Activated naive CD4-positive, alpha-beta T cell treated with anti-CD3 and anti-CD28 coated beads for 36 hours (primary cell): Measurements from ENCODE around the gene VPS45. TPM values are rescaled to one million over a fixed set of nuclear protein-coding genes. Genes with fewer than 3 reads are reported as not detected.

Experiments used
- CTCF ChIA-PET: fragments of 350-600 bp; sonication (Branson Sonifier 250); formaldehyde crosslinking; loops from one replicate; lab custom pipeline; 2021; ENCODE audit warnings: antibody characterized with exemption; lab: Charles Lee
- DNase-seq: peaks from one replicate; pipeline ENCODE4 v3.0.0-alpha.2; 2020
- H3K27ac Mint-ChIP-seq: one replicate; pipeline ENCODE4 v1.8.0; 2021; ENCODE audit warnings: mild to moderate bottlenecking, mixed read lengths
- H3K27me3 Mint-ChIP-seq: one replicate; pipeline ENCODE4 v1.8.0; 2021; ENCODE audit warnings: low read depth, mixed read lengths
- H3K36me3 Mint-ChIP-seq: one replicate; pipeline ENCODE4 v1.8.0; 2021; ENCODE audit warnings: low read depth, mixed read lengths
- H3K4me1 Mint-ChIP-seq: one replicate; pipeline ENCODE4 v1.8.0; 2021; ENCODE audit warnings: low read depth, mixed read lengths
- H3K4me3 Mint-ChIP-seq: one replicate; pipeline ENCODE4 v1.8.0; 2021; ENCODE audit warnings: mild to moderate bottlenecking, moderate library complexity, mixed read lengths
- H3K9me3 Mint-ChIP-seq: one replicate; pipeline ENCODE4 v1.8.0; 2021; ENCODE audit warnings: mixed read lengths
- intact Hi-C: fragments of 100-400 bp; cut with micrococcal nuclease; formaldehyde crosslinking; loops from one replicate; pipeline ENCODE4 v1.15.1; 2023
- total RNA-seq, 2 experiments: library from RNA; stranded (reverse); gene quantifications; one replicate each; pipeline ENCODE4 v1.2.3, GENCODE V29; 2021

The VPS45 gene
- total RNA-seq, 2 experiments from 2014 or later, result 21.2 to 23.6 TPM

DNA sequence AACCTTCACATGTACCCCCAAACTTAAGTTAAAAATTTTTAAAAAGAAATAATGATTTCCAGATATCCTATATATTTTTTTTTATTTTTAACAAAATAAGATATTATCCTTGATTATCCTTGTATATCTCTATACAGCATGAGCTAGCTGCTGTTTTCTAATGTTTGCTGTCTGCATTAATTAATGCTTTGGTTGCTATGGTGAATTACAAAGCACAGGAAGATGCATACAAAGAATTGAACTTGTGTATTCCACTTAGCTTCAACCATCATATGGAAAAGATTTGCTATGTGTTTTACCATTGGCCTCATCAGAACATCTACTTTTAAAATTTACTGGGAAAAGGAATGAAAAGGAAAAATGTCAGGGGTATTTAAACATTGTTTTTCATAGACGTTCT is 35.4 kb downstream of the VPS45 start:
- DNase-seq, result no peak
- Mint-ChIP-seq H3K27ac (no peak overlapping the region), H3K4me1 (peaks cover 41% of the 10 kb centered on the region), H3K36me3 (peaks cover 6% of the 10 kb centered on the region), H3K27me3 (no peaks in the 10 kb centered on the region), H3K4me3 (no peak overlapping the region), H3K9me3 (no peaks in the 10 kb centered on the region)
- CTCF ChIA-PET, result interaction anchor here (0.6 to 1.6 kb wide), 5 partner anchors 33 to 67 kb away, joined by 3 to 7 read pairs (median 4); no protein-coding TSS in a partner anchor
- intact Hi-C loops, result no loop called here

DNA sequence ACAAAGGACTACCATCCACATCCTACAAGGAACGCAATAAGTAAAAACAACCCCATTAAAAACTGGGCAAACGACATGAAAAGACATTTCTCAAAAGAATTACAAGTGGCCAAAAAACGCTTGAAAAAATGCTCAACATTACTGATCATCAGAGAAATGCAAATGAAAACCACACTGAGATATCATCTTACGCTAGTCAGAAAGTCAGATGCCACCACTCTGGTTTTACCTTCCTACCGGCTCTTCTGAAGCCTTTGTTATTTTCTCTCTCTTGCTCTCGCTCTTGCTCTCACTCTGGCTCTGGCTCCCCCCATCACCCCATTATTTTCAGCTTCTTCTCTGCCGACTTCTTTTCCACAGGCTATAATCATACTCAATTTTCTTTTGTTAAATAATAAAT is 38.8 kb downstream of the VPS45 start:
- Mint-ChIP-seq H3K4me3 (no peak overlapping the region), H3K4me1 (peaks cover 69% of the 10 kb centered on the region), H3K27me3 (no peaks in the 10 kb centered on the region), H3K9me3 (no peaks in the 10 kb centered on the region), H3K27ac (peak overlapping the region; percentile 43), H3K36me3 (no peaks in the 10 kb centered on the region)
- intact Hi-C loops, result no loop called here
- peak; percentile 15 for DNase-seq
- CTCF ChIA-PET, result no interaction called here

DNA sequence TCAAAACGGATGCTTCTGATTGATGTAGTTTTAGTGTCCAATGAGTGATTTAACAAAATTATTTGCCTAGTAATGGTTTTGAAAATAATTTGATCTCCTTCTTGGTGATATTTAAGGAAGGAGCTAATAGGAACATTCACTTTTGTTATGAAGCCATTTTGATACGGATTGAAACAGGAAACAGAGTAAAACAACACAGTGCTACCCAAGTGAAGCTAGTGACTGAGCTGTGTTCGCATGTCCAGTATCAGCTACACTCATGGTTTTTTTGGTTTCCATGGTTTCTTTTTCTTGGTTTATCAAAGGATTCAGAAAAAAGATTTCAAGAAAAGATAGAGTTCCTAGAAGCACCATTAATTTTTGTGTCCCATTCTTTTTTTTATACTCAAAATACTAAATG is 42.0 kb downstream of the VPS45 start:
- H3K4me3 Mint-ChIP-seq, result peak overlapping the region; percentile 57
- peaks cover 60% of the 10 kb centered on the region for H3K4me1 Mint-ChIP-seq
- intact Hi-C loops, result loop anchor here (2.0 kb wide), 1 partner anchor 51 kb away; no protein-coding TSS in a partner anchor
- peak overlapping the region; percentile 79 for H3K27ac Mint-ChIP-seq
- no peaks in the 10 kb centered on the region for H3K9me3 Mint-ChIP-seq
- H3K27me3 Mint-ChIP-seq, result no peaks in the 10 kb centered on the region
- H3K36me3 Mint-ChIP-seq, result peaks cover 14% of the 10 kb centered on the region
- DNase-seq, result no peak
- CTCF ChIA-PET, result interaction anchor here (0.6 to 1.0 kb wide), 3 partner anchors 9 to 59 kb away, joined by 3 to 4 read pairs (median 3); no protein-coding TSS in a partner anchor

DNA sequence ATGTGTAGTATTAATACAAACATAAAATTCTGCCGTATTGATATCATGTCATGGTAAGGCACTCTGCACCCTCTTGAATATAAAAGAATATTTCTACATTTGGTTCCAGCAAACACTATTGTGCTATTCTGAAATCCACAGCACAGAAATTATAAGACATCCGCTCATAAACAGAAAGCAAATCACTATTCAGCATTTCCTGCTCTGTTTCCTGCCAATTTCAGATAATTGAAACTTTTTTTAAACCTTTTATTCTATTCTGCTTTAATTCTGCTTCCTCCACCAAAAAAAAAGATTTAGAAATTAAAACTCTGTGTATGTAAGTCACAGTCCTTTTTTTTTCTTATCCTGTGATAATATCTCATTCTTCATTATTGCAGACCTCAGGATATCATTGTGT is 42.5 kb downstream of the VPS45 start:
- CTCF ChIA-PET, result interaction anchor here (0.6 to 1.0 kb wide), 2 partner anchors 55 to 60 kb away, joined by 3 to 4 read pairs; no protein-coding TSS in a partner anchor
- peaks cover 16% of the 10 kb centered on the region for H3K36me3 Mint-ChIP-seq

DNA sequence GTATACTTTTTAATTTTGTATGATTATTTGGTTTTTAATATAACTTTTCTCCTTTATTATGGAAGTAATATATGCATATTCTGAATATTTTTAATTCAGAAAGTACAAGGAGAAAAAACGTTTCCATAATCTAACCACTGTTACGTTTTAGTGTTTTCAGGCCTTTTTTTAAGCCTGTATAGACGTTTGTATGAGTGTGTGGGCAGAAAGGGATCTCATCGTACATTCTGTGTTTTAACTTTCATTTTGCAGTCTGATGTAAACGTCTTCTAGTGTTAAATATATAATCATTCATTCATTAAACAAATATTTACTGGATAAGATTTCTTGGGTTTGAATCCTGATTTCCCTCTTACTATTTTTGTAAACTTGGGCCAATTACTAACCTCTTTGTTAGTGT is 44.1 kb downstream of the VPS45 start:
- Mint-ChIP-seq H3K27me3 (no peaks in the 10 kb centered on the region), H3K9me3 (peaks cover 6% of the 10 kb centered on the region), H3K4me3 (peak overlapping the region; percentile 3), H3K27ac (peak overlapping the region; percentile 19), H3K4me1 (peaks cover 42% of the 10 kb centered on the region), H3K36me3 (peaks cover 22% of the 10 kb centered on the region)
- no peak for DNase-seq
- CTCF ChIA-PET, result no interaction called here
- intact Hi-C loops, result loop anchor here (2.0 kb wide), 2 partner anchors 15 to 39 kb away; no protein-coding TSS in a partner anchor

More for the DNA sequence above, 42.5 kb downstream of the VPS45 start:
- H3K4me1 Mint-ChIP-seq, result peaks cover 58% of the 10 kb centered on the region
- intact Hi-C loops, result loop anchor here (2.0 kb wide), 2 partner anchors 17 to 41 kb away; no protein-coding TSS in a partner anchor
- no peak for DNase-seq
- peaks cover 2% of the 10 kb centered on the region for H3K9me3 Mint-ChIP-seq
- no peaks in the 10 kb centered on the region for H3K27me3 Mint-ChIP-seq
- H3K4me3 Mint-ChIP-seq, result peak overlapping the region; percentile 57
- peak overlapping the region; percentile 79 for H3K27ac Mint-ChIP-seq

DNA sequence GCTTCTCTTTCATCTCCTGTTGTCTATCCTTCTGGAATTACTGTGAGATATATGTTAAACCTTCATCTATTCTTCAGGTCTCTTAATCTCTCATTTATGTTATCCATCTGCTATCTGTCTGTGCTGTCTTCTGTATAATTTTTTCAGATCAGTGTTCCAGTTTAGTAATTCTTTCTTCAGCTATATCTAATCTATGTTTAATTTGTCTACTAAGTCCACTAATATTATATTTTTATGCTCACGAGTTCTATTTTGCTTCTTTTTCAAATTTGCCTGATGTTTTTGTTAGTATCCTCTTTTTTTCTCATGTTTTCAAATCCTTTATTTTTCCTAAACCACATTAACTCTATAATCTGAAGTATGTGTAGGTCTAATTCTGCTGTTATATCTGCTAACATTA is 47.5 kb downstream of the VPS45 start:
- H3K9me3 Mint-ChIP-seq, result peaks cover 6% of the 10 kb centered on the region
- no peak for DNase-seq
- H3K27me3 Mint-ChIP-seq, result no peaks in the 10 kb centered on the region
- H3K36me3 Mint-ChIP-seq, result peaks cover 22% of the 10 kb centered on the region
- peaks cover 12% of the 10 kb centered on the region for H3K4me1 Mint-ChIP-seq
- H3K27ac Mint-ChIP-seq, result no peak overlapping the region
- intact Hi-C loops, result no loop called here
- H3K4me3 Mint-ChIP-seq, result no peak overlapping the region
- CTCF ChIA-PET, result no interaction called here

DNA sequence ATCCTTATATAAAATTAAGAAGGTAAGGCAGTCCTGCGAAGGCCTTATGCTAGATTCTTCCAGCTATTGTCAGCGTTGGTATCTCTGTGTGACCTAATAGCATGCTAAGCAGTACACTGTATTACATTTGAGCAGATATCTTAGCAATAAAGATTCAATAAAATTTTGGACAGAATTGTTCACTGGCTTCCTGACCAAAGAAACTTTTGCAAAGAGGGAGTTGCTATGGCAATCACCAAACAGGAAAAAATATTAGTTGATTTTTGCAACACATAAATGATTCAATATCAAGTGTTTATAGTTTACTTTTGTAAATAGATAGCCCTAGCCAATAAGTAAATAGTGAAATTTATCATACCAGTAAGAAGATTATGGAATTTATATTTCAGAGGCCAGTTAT is 51.1 kb downstream of the VPS45 start:
- H3K4me3 Mint-ChIP-seq, result no peak overlapping the region
- intact Hi-C loops, result no loop called here
- H3K27ac Mint-ChIP-seq, result no peak overlapping the region
- peaks cover 7% of the 10 kb centered on the region for H3K4me1 Mint-ChIP-seq
- peaks cover 6% of the 10 kb centered on the region for H3K9me3 Mint-ChIP-seq
- peaks cover 18% of the 10 kb centered on the region for H3K36me3 Mint-ChIP-seq
- CTCF ChIA-PET, result no interaction called here
- H3K27me3 Mint-ChIP-seq, result no peaks in the 10 kb centered on the region
- DNase-seq, result no peak

DNA sequence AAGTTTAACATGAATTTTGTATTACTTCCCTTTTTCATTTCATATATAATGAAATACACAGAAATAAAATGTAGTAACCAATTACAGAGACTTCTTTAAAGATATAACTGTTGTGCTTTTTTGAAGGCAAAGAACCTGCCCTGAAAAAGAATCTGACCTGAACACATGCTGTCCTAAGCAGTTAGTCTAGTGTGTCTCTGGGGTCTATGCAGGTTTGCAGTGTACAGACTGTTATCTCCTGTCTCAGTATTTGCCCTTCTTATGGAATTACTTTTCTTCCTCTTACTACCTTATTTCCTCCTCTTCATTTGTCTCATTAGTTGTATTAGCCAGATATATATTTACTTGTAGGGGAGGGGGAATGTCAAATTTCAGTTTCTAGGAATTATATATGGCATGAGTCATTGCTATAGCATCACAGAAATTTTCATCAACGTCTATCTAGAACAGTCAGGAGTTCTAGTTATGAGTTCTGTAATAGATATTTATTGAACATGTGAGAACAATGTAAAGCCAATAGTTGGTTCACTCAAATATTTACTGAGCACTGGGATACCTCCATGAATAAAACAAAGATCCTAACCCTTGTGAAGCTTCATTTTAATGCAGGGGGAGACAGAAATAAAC is 53.8 kb downstream of the VPS45 start:
- peaks cover 7% of the 10 kb centered on the region for H3K4me1 Mint-ChIP-seq
- H3K27ac Mint-ChIP-seq, result no peak overlapping the region
- peaks cover 3% of the 10 kb centered on the region for H3K36me3 Mint-ChIP-seq
- H3K9me3 Mint-ChIP-seq, result no peaks in the 10 kb centered on the region
- no peak overlapping the region for H3K4me3 Mint-ChIP-seq
- CTCF ChIA-PET, result no interaction called here
- intact Hi-C loops, result no loop called here
- no peak for DNase-seq
- no peaks in the 10 kb centered on the region for H3K27me3 Mint-ChIP-seq

DNA sequence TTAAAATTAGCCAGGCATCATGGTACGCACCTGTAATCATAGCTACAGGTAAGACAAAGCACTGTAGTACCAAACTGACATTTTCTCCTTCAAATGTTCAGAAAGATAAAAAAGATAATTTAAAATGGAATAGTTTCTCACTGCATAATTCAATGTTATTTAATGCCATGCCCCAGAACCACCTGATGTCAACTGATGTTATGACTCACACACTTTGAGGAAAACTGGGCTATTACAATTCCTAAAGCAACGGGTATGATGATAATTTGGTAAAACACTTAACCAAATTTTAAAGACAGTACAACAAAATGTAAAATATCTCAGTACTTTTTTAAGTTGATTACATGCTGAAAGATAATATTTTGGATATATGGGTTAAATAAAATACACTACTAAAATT is 59.2 kb downstream of the VPS45 start:
- Mint-ChIP-seq H3K36me3 (peaks cover 3% of the 10 kb centered on the region), H3K4me3 (no peak overlapping the region), H3K4me1 (peaks cover 16% of the 10 kb centered on the region), H3K9me3 (no peaks in the 10 kb centered on the region), H3K27me3 (no peaks in the 10 kb centered on the region), H3K27ac (no peak overlapping the region)
- no peak for DNase-seq
- CTCF ChIA-PET, result interaction anchor here (1.6 kb wide), 1 partner anchor 61 kb away, joined by 6 read pairs; no protein-coding TSS in a partner anchor
- intact Hi-C loops, result loop anchor here (2.0 kb wide), 1 partner anchor 16 kb away; no protein-coding TSS in a partner anchor

DNA sequence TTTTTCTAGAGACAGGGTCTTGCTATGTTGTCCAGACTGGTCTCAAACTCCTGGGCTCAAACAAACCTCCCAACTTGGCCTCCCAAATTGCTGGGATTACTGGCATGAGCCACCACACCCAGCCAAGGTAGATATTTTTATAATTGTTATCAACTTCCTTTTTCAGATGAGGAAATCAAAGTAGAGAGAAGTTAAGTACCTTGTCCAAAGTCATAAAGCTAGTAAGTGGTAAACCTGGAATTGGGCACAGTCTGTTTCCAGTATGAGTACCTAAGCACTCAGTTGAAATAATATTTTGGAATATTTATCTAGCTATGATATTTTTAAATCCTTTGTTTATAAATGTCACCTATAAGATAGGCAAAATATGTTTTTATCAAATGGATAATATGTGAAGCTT is 59.9 kb downstream of the VPS45 start:
- Mint-ChIP-seq H3K4me3 (no peak overlapping the region), H3K4me1 (peaks cover 15% of the 10 kb centered on the region), H3K27me3 (no peaks in the 10 kb centered on the region), H3K27ac (no peak overlapping the region), H3K9me3 (no peaks in the 10 kb centered on the region), H3K36me3 (peaks cover 1% of the 10 kb centered on the region)
- intact Hi-C loops, result loop anchor here (2.0 kb wide), 1 partner anchor 17 kb away; no protein-coding TSS in a partner anchor
- no peak for DNase-seq
- CTCF ChIA-PET, result interaction anchor here (1.3 to 1.6 kb wide), 2 partner anchors 40 to 60 kb away, joined by 4 to 6 read pairs; no protein-coding TSS in a partner anchor

DNA sequence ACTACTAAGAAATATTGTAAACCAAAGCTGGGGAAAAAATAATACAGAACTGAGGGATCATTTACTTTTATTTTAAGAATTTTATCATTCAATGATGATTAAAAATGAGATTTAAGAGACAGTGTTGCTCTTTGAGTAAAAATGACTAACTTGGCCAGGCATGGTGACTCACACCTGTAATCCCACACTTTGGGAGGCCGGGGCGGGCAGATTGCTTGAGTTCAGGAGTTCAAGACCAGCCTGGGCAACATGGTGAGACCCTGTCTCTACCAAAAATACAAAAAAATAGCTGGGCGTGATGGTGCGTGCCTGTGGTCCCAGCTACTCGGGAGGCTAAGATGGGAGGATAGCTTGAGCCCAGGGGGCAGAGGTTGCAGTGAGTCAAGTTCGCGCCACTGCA is 60.3 kb downstream of the VPS45 start:
- peaks cover 15% of the 10 kb centered on the region for H3K4me1 Mint-ChIP-seq
- H3K27me3 Mint-ChIP-seq, result no peaks in the 10 kb centered on the region
- peak; percentile 66 for DNase-seq
- peak overlapping the region; percentile 69 for H3K27ac Mint-ChIP-seq
- H3K9me3 Mint-ChIP-seq, result no peaks in the 10 kb centered on the region
- no peak overlapping the region for H3K4me3 Mint-ChIP-seq
- peaks cover 1% of the 10 kb centered on the region for H3K36me3 Mint-ChIP-seq
- intact Hi-C loops, result loop anchor here (2.0 kb wide), 1 partner anchor 17 kb away; no protein-coding TSS in a partner anchor
- CTCF ChIA-PET, result interaction anchor here (1.3 to 1.6 kb wide), 2 partner anchors 39 to 60 kb away, joined by 4 to 6 read pairs; no protein-coding TSS in a partner anchor

DNA sequence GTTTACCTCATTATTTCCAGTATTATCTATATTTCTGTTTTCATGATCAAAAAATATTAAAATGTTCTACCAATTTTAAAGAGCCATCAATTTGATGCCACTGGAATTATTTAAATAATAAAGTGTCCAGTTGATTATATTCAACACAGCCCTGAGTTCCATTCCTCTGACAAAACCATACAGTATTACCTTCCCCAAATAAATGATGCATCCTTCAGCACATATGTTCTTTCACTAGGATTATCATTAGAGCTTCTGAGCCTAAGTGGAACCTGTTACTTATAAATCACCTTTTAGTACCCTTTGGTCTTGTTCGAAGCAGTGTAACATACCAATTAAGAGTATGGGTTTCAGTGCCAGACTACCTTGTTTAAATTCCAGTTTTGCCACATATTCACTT is 64.8 kb downstream of the VPS45 start:
- Mint-ChIP-seq H3K9me3 (no peaks in the 10 kb centered on the region), H3K4me3 (no peak overlapping the region), H3K27me3 (no peaks in the 10 kb centered on the region), H3K4me1 (peaks cover 9% of the 10 kb centered on the region), H3K27ac (no peak overlapping the region), H3K36me3 (no peaks in the 10 kb centered on the region)
- intact Hi-C loops, result no loop called here
- CTCF ChIA-PET, result interaction anchor here (1.0 kb wide), 1 partner anchor 55 kb away, joined by 3 read pairs; no protein-coding TSS in a partner anchor
- no peak for DNase-seq
